OCI-LY3 (cell line): Measurements from ENCODE around the gene ZNF506.
"Not testable (repeated sequence)": the region's sequence is repeated elsewhere in the genome, so short reads cannot be mapped to it uniquely, and the experiment has no call there.

Experiments
- EZH2phosphoT487 ChIP-seq: fragments of 200-600 bp; shearing (Covaris generic); IDR thresholded peaks from 2 replicates; pipeline ENCODE4 v1.6.1; 2018; ENCODE audit warnings: antibody characterized with exemption, mixed run types, low read depth
- TF ChIP-seq, protein P1 (sequence below): fragments of 200-600, 300-600 bp; sonication (generic); IDR thresholded peaks from 2 replicates; pipeline ENCODE4 v1.5.1; 2014; ENCODE audit warnings: antibody characterized with exemption, low read length, low read depth

DNA sequence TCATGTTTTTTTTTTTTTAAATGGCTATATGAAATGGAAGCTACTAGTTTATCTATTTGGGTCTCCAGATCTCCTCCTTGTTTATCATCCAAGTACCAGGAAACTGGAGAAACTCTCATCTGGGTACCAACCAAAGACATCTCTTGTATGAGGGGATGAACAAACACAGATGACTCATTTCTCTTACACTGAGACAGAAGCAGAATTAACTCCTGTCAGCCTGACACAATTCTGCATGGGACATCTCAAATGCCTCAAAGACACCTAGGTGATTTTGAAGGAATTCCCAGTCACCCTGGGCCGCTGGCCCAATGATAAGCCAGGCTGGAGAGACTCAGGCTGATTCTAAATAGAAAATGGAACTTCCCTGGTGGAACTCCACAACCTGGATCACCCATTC lies 9.6 kb downstream of the ZNF506 start:
- TF ChIP-seq, protein P1, sequence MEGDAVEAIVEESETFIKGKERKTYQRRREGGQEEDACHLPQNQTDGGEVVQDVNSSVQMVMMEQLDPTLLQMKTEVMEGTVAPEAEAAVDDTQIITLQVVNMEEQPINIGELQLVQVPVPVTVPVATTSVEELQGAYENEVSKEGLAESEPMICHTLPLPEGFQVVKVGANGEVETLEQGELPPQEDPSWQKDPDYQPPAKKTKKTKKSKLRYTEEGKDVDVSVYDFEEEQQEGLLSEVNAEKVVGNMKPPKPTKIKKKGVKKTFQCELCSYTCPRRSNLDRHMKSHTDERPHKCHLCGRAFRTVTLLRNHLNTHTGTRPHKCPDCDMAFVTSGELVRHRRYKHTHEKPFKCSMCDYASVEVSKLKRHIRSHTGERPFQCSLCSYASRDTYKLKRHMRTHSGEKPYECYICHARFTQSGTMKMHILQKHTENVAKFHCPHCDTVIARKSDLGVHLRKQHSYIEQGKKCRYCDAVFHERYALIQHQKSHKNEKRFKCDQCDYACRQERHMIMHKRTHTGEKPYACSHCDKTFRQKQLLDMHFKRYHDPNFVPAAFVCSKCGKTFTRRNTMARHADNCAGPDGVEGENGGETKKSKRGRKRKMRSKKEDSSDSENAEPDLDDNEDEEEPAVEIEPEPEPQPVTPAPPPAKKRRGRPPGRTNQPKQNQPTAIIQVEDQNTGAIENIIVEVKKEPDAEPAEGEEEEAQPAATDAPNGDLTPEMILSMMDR = not testable (repeated sequence)
- not testable (repeated sequence) for TF ChIP-seq EZH2phosphoT487
